HEK293 (cell line): Measurements from ENCODE around the gene TP53I11.

ENCODE experiments used
- CTCF ChIA-PET: fragments of 350-600 bp; formaldehyde crosslinking; extraction: SDS; loops from one replicate; lab custom pipeline; 2021; ENCODE audit warnings: antibody characterized with exemption; lab: Yijun Ruan, JAX
- POLR2A ChIA-PET: fragments of 300-600 bp; formaldehyde crosslinking; extraction: SDS; loops from one replicate; lab custom pipeline; 2020; ENCODE audit warnings: antibody characterized with exemption, inconsistent platforms; lab: Yijun Ruan, JAX
- H3K27ac ChIP-seq: fragments of 200-500 bp; sonication (Bioruptor generic); 2 replicates; pipeline ENCODE4 v1.5.1; 2014; ENCODE audit warnings: low read depth, low read length, control low read depth, inconsistent platforms; ENCODE audit errors: extremely low read depth
- H3K36me3 ChIP-seq, 2 experiments: fragments of 200-500 bp in 1 of 2; sonication (Bioruptor generic) in 1 of 2; 1 replicate in 1 of 2; 2 replicates in 1 of 2; pipeline ENCODE4 v1.5.1; 2014 to 2017; ENCODE audit warnings: inconsistent platforms in 2 of 2, low read length in 2 of 2; ENCODE audit not compliant: control insufficient read depth in 2 of 2, insufficient read depth in 1 of 2
- H3K4me1 ChIP-seq: fragments of 200-500 bp; sonication (Bioruptor generic); 2 replicates; pipeline ENCODE4 v1.5.1; 2014; ENCODE audit warnings: mild to moderate bottlenecking, low read length, inconsistent platforms; ENCODE audit not compliant: control insufficient read depth, insufficient read depth
- H3K4me3 ChIP-seq: 2 replicates; pipeline ENCODE4 v1.5.1; 2011; ENCODE audit warnings: low read depth, mild to moderate bottlenecking, control low read depth, low read length, moderate library complexity
- H3K9me3 ChIP-seq: fragments of 200-500 bp; sonication (Bioruptor generic); 2 replicates; pipeline ENCODE4 v1.5.1; 2014; ENCODE audit warnings: low read depth, low read length, inconsistent platforms; ENCODE audit not compliant: control insufficient read depth, insufficient read depth
- GLI2 ChIP-seq: fragments of 450-650 bp; formaldehyde crosslinking; IDR thresholded peaks from 2 replicates; pipeline ENCODE4; 2017; ENCODE audit warnings: missing biosample characterization, missing genetic modification characterization, low read depth, borderline replicate concordance
- GLIS2 ChIP-seq: fragments of 450-650 bp; formaldehyde crosslinking; IDR thresholded peaks from 2 replicates; pipeline ENCODE4 v1.5.1; 2016; ENCODE audit warnings: missing biosample characterization, missing genetic modification characterization
- KLF1 ChIP-seq: fragments of 450-650 bp; formaldehyde crosslinking; IDR thresholded peaks from 2 replicates; pipeline ENCODE4 v1.5.1; 2016; ENCODE audit warnings: missing biosample characterization, missing genetic modification characterization
- KLF7 ChIP-seq: fragments of 450-650 bp; formaldehyde crosslinking; IDR thresholded peaks from 2 replicates; pipeline ENCODE4 v1.5.1; 2016; ENCODE audit warnings: missing biosample characterization, missing genetic modification characterization, borderline replicate concordance
- MYNN ChIP-seq: fragments of 450-650 bp; formaldehyde crosslinking; IDR thresholded peaks from 2 replicates; pipeline ENCODE4 v1.5.1; 2016; ENCODE audit warnings: missing biosample characterization, missing genetic modification characterization, borderline replicate concordance
- OSR2 ChIP-seq: fragments of 450-650 bp; formaldehyde crosslinking; IDR thresholded peaks from 2 replicates; pipeline ENCODE4 v1.5.1; 2016; ENCODE audit warnings: missing biosample characterization, missing genetic modification characterization
- SALL2 ChIP-seq: fragments of 450-650 bp; formaldehyde crosslinking; IDR thresholded peaks from 2 replicates; pipeline ENCODE4 v1.5.0; 2017; ENCODE audit warnings: missing biosample characterization, mild to moderate bottlenecking, missing genetic modification characterization, borderline replicate concordance
- SP7 ChIP-seq: fragments of 450-650 bp; formaldehyde crosslinking; IDR thresholded peaks from 2 replicates; pipeline ENCODE4 v1.5.1; 2016; ENCODE audit warnings: missing biosample characterization, missing genetic modification characterization
- ZBTB8A ChIP-seq: fragments of 450-650 bp; formaldehyde crosslinking; IDR thresholded peaks from 2 replicates; pipeline ENCODE4 v1.5.1; 2016; ENCODE audit warnings: missing biosample characterization, missing genetic modification characterization
- ZIC2 ChIP-seq: fragments of 450-650 bp; formaldehyde crosslinking; IDR thresholded peaks from 2 replicates; pipeline ENCODE4 v1.5.1; 2016; ENCODE audit warnings: missing biosample characterization, missing genetic modification characterization
- ZNF10 ChIP-seq: fragments of 450-650 bp; formaldehyde crosslinking; IDR thresholded peaks from 2 replicates; pipeline ENCODE4 v1.5.1; 2017; ENCODE audit warnings: missing biosample characterization, missing genetic modification characterization
- ZNF266 ChIP-seq: fragments of 450-650 bp; formaldehyde crosslinking; IDR thresholded peaks from 2 replicates; pipeline ENCODE4 v1.5.1; 2016; ENCODE audit warnings: missing biosample characterization, missing genetic modification characterization, low read depth
- ZNF341 ChIP-seq: fragments of 450-650 bp; formaldehyde crosslinking; IDR thresholded peaks from 2 replicates; pipeline ENCODE4; 2016; ENCODE audit warnings: low read depth, missing biosample characterization, missing genetic modification characterization
- ZNF366 ChIP-seq: fragments of 450-650 bp; formaldehyde crosslinking; conservative IDR thresholded peaks from 2 replicates; pipeline ENCODE4 v1.5.1; 2016; ENCODE audit warnings: missing biosample characterization, missing genetic modification characterization
- ZNF501 ChIP-seq: fragments of 450-650 bp; formaldehyde crosslinking; IDR thresholded peaks from 2 replicates; pipeline ENCODE4 v1.5.1; 2016; ENCODE audit warnings: missing biosample characterization, missing genetic modification characterization
- ZNF521 ChIP-seq: fragments of 450-650 bp; formaldehyde crosslinking; IDR thresholded peaks from 2 replicates; pipeline ENCODE4 v1.5.1; 2017; ENCODE audit warnings: missing biosample characterization, mild to moderate bottlenecking, missing genetic modification characterization
- ZNF549 ChIP-seq: fragments of 450-650 bp; IDR thresholded peaks from 2 replicates; pipeline ENCODE4 v1.5.1; 2018; ENCODE audit warnings: missing biosample characterization, missing genetic modification characterization, mild to moderate bottlenecking, inconsistent platforms, moderate library complexity
- ZNF629 ChIP-seq: fragments of 450-650 bp; formaldehyde crosslinking; IDR thresholded peaks from 2 replicates; pipeline ENCODE4 v1.5.1; 2017; ENCODE audit warnings: missing biosample characterization, missing genetic modification characterization
- ZNF768 ChIP-seq: fragments of 450-650 bp; formaldehyde crosslinking; IDR thresholded peaks from 2 replicates; pipeline ENCODE4 v1.5.1; 2018; ENCODE audit warnings: missing biosample characterization, mild to moderate bottlenecking, missing genetic modification characterization
- ZNF776 ChIP-seq: fragments of 450-650 bp; formaldehyde crosslinking; IDR thresholded peaks from 2 replicates; pipeline ENCODE4 v1.5.0; 2017; ENCODE audit warnings: missing biosample characterization, missing genetic modification characterization, borderline replicate concordance
- ZNF792 ChIP-seq: fragments of 450-650 bp; formaldehyde crosslinking; IDR thresholded peaks from 2 replicates; pipeline ENCODE4 v1.5.1; 2016; ENCODE audit warnings: missing biosample characterization, missing genetic modification characterization
- TF ChIP-seq, protein P1 (sequence below): fragments of 450-650 bp; formaldehyde crosslinking; IDR thresholded peaks from 2 replicates; pipeline ENCODE4 v1.5.1; 2017; ENCODE audit warnings: missing biosample characterization, mild to moderate bottlenecking, missing genetic modification characterization, moderate library complexity
- TF ChIP-seq, protein P2 (sequence below): fragments of 450-650 bp; formaldehyde crosslinking; IDR thresholded peaks from 2 replicates; pipeline ENCODE4 v1.5.1; 2016; ENCODE audit warnings: missing biosample characterization, missing genetic modification characterization
- TF ChIP-seq, protein P3 (sequence below): fragments of 450-650 bp; formaldehyde crosslinking; IDR thresholded peaks from 2 replicates; pipeline ENCODE4 v1.5.1; 2016; ENCODE audit warnings: missing biosample characterization, missing genetic modification characterization, borderline replicate concordance

The TP53I11 gene

GRCh38 chr11:44944181-44944852 lies 6.4 kb downstream of the TP53I11 start:
- ChIA-PET CTCF (interaction anchor here (0.6 to 5.5 kb wide), 4 partner anchors 8 to 153 kb away, joined by 3 to 37 read pairs (median 4); no protein-coding TSS in a partner anchor), POLR2A (interaction anchor here (1.6 kb wide), 1 partner anchor 12 kb away, joined by 3 read pairs; no protein-coding TSS in a partner anchor)
- no peak for TF ChIP-seq SALL2 (tag by site-specific recombination)
- 0 out of 2 replicates have a peak, but pooled peaks have one; percentile 42 for TF ChIP-seq ZNF768 (tag by site-specific recombination)
- Histone ChIP-seq H3K4me1 (no peaks in the 10 kb centered on the region), H3K9me3 (no peaks in the 10 kb centered on the region), H3K36me3 (peaks cover 0 to 16% of the 10 kb centered on the region in 2 experiments; a peak in 1 of 3 replicates), H3K27ac (no peak overlapping the region), H3K4me3 (no peak overlapping the region)

GRCh38 chr11:44943696-44944095 lies 7.0 kb downstream of the TP53I11 start:
- Histone ChIP-seq H3K27ac (no peak overlapping the region), H3K4me3 (no peak overlapping the region), H3K36me3 (peaks cover 0 to 16% of the 10 kb centered on the region in 2 experiments; a peak in 1 of 3 replicates), H3K4me1 (no peaks in the 10 kb centered on the region), H3K9me3 (no peaks in the 10 kb centered on the region)
- CTCF ChIA-PET = interaction anchor here (0.6 to 5.5 kb wide), 4 partner anchors 8 to 162 kb away, joined by 3 to 37 read pairs (median 4); no protein-coding TSS in a partner anchor
- TF ChIP-seq ZNF10 (tag by site-specific recombination) (no peak), ZNF501 (tag by site-specific recombination) (no peak), ZNF341 (tag by site-specific recombination) (no peak), ZNF629 (tag by site-specific recombination) (no peak), ZIC2 (peak; percentile 45), KLF1 (no peak), KLF7 (tag by site-specific recombination) (no peak), MYNN (tag by site-specific recombination) (no peak), ZNF366 (tag by site-specific recombination) (no peak), ZNF792 (tag by site-specific recombination) (no peak), SP7 (tag by site-specific recombination) (no peak), ZNF776 (tag by site-specific recombination) (no peak), GLI2 (tag by site-specific recombination) (no peak), ZNF521 (tag by site-specific recombination) (no peak), ZNF266 (no peak), GLIS2 (tag by site-specific recombination) (no peak), OSR2 (tag by site-specific recombination) (peak; percentile 58; the same call in 1 of the 2 replicates), ZBTB8A (tag by site-specific recombination) (peak; percentile 32), ZNF549 (tag by site-specific recombination) (no peak)
- TF ChIP-seq, protein P1, sequence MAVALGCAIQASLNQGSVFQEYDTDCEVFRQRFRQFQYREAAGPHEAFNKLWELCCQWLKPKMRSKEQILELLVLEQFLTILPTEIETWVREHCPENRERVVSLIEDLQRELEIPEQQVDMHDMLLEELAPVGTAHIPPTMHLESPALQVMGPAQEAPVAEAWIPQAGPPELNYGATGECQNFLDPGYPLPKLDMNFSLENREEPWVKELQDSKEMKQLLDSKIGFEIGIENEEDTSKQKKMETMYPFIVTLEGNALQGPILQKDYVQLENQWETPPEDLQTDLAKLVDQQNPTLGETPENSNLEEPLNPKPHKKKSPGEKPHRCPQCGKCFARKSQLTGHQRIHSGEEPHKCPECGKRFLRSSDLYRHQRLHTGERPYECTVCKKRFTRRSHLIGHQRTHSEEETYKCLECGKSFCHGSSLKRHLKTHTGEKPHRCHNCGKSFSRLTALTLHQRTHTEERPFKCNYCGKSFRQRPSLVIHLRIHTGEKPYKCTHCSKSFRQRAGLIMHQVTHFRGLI (tag by site-specific recombination) = peak; percentile 98
- TF ChIP-seq, protein P2, sequence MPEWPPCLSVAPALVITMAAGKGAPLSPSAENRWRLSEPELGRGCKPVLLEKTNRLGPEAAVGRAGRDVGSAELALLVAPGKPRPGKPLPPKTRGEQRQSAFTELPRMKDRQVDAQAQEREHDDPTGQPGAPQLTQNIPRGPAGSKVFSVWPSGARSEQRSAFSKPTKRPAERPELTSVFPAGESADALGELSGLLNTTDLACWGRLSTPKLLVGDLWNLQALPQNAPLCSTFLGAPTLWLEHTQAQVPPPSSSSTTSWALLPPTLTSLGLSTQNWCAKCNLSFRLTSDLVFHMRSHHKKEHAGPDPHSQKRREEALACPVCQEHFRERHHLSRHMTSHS (tag by site-specific recombination) = no peak
- TF ChIP-seq, protein P3, sequence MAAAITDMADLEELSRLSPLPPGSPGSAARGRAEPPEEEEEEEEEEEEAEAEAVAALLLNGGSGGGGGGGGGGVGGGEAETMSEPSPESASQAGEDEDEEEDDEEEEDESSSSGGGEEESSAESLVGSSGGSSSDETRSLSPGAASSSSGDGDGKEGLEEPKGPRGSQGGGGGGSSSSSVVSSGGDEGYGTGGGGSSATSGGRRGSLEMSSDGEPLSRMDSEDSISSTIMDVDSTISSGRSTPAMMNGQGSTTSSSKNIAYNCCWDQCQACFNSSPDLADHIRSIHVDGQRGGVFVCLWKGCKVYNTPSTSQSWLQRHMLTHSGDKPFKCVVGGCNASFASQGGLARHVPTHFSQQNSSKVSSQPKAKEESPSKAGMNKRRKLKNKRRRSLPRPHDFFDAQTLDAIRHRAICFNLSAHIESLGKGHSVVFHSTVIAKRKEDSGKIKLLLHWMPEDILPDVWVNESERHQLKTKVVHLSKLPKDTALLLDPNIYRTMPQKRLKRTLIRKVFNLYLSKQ = no peak
- POLR2A ChIA-PET = interaction anchor here (1.6 kb wide), 1 partner anchor 12 kb away, joined by 3 read pairs; no protein-coding TSS in a partner anchor
